HG03066 (cell line): ENCODE data around the gene SLITRK3.
"Not testable (repeated sequence)": the region's sequence is repeated elsewhere in the genome, so short reads cannot be mapped to it uniquely, and the experiment has no call there.

ENCODE experiments used
- ATAC-seq: cut with Tn5 transposase; IDR thresholded peaks from one replicate; pipeline ENCODE4 v1.9.1; 2021; ENCODE audit warnings: low read depth; ENCODE audit not compliant: unreplicated experiment

The SLITRK3 gene

DNA sequence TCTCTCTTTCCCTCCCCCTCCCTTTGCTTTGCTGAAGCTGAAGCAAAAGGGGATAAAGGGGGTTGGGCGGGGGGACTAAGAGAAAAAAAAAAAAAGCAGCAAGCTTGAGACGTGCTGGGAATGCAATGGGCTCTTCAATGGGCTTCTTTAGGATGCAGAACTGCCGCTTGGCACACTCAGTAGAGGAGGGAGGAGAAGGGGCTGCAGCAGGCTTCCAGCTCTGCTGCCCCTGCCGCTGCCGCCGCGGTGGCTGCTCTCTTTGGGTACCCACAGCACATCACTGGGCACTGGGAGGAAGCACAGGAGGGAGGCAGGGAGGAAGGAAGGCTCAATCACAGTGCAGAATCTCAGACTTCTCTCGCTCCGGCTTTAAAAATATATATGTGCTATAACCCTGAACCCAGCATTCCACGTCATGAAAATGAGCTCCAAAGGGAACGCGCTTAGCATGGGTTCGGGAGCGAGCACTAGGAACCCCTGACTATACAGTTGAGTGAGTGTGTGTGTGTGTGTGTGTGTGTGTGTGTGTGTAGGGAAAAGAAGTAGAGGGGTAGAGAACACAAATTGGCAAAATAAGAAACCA, 3.5 kb downstream of the SLITRK3 start:
- no peak for ATAC-seq

DNA sequence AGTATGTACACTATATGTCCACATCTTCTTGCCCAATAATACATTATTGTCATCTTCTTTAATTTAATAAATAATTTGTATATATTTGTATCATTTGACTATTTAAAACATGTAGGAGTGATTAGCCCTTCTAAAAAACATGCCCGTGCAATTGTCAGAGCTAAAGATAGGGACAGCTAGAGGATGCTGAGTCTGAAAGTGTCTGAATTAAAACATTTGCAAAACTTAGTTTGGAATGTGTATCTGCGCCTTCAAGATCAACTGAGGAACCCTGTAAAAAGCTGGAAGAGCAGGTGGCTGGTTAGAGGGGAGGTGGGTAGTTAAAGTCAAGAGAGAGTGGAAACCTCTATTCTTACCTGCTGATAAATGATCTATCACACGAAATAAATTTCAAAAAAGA, 4.7 kb downstream of the SLITRK3 start:
- ATAC-seq: no peak

DNA sequence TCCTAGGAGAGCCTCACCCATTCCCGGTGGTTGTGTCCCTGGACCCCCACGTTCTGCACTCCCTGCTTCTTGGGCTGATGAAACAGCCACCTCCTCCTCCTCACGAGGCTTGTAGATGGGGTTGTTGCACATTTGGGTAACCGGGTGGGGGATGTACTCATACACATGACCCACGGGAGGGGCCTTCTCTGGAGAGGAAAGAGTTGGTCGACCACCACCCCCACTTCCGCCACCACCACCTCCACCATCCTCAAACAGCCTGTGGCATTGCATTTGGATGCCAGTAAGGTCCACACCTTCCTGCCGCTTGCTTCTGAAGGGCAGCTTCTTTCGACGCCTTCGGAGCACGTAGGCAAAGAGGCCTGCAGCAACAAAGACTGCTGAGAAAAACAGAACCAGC, 7.7 kb downstream of the SLITRK3 start:
- ATAC-seq: no peak

DNA sequence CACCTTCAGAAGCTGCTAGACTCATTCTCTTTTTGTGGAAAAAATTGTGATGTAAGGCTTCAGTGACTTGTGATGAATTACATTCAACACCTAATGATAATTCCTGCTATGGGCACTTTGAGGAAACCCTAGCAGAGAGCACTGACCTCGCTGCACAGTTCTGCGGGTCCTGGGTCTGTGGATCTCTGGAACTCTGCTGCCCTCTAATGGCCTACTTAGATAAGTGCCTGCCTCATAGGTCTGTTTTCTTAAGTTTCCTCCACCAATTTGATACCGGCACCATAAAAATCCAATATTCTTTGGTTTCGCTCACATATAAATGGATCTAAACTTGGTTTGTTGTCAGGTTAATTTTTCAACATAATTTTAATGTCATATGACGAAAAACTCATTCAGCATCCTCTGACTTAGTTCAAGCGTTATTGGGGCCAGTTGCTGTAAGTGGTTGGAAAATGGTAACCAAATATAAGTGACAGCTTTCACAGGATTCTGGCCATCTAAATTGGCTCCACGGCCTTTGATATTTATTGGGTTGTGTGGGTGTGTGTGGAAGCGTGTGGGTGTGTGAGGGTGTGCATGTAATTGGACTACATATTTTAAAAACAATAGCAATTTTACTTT, 10.4 kb downstream of the SLITRK3 start:
- peak; percentile 97 for ATAC-seq

DNA sequence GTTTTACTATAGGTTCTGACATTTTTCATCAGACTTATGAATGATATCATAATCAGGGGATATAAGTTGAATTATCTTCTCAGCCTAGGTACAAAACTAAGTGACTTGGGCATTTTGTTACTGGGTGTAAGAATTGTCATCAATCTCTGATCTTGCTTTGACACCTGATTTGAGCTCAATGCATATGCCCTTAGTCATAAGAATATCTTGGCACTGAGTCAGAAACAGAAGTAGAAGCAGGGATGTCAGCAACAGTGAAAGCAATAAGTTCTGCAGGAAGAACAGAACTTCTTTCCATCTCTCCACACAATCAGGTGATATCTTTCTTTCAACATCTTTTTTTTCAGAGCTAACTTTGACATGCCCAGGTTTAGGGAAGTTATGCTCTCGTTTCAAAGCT, 14.6 kb downstream of the SLITRK3 start:
- no peak for ATAC-seq

DNA sequence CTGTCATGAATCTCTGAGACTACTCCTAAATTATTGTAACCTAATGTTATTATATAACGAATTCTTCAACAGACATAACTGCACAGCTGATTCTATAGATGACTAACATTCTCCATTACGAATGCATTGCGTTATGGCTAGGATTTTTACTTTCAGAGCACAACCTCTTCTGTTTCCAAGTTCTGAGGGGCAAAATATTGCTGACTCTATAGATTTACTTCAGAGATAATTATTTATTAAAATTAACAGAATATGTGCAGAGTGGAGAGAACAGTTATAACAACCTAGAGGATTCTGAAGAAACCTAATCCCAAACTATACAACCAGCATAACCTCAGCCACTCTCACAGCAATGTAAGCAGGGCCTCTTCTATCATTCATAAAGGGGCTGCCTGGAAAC, 25.9 kb downstream of the SLITRK3 start:
- no peak for ATAC-seq

DNA sequence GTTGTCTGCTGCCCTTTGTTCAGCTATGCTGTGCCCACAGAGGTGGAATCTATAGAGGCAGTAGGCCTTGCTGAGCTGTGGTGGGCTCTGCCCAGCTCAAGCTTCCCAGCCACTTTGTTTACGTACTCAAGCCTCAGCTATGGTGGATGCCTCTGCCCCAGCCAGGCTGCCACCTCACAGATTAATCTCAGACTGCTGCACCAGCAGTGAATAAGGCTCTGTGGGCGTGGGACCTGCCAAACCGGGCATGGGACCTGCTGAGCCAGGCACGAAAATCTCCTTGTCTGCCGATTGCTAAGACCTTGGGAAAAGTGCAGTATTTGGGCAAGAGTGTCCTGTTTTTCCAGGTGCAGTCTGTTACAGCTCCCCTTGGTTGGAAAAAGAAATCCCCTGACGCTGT, 26.8 kb downstream of the SLITRK3 start:
- no peak for ATAC-seq

DNA sequence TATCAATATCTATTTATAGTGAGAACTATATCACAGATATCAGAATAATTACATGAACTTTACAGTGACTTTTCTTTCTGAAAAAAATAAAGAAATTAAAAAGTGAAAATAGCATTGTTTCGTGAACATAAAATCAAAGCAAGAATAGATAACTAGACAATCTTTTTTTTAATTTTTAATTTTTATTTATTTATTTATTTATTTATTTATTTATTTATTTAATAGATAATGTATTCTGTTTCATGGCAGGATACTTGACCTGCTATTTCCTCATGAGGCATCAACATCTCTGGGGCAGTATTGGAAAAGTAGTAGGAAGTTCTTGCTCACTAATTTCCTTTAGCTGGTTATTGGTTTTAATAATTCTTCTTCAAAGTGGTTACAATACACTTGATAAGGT, 33.3 kb downstream of the SLITRK3 start:
- no peak for ATAC-seq

DNA sequence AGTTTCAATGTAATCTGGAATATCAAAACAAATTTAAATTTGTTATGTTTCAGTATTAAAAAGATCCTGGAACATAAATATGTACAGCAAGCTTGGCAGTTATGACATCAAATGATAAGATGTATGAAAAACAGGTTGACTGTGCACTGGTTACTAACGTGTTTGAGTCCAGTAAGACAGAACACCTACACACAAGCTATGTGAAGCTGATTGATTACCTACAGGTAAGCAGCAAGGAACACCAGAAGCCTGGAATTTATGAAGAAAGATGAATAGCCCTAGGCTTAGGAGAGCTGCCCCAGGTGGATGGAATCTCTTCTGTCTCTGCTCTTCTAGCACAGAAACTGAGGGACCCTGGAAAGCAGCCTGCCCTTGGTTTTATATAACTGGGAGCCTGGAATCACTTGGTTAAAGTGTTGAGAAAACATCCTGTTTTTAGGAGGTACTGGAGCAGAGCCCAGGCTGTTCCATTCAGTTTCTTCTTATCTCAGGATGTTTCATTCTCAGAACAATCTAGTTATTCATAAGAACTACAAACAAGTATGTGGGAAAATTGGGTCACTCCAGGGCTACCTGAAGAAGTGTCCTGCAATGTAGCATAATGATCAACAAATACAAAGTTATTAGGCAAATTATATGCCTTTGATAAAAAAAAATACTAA, 36.3 kb downstream of the SLITRK3 start:
- no peak for ATAC-seq

DNA sequence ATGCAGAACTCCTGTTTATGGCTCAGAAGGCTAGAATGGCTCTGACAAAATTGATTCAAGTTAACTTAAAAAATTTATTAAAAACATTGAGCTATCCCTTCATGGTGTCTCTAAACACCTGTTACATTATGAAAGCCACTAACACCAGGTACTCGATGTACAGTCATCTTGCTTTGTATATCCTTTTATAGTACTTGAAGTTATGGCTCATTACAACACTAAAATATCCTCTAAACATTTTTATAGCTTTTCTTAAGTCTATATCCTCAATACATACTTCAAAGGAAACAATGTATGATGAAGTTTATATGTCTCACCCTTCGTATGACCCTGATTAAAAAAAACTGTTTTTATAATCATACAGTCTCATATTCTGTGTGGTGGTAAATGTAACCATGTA, 38.2 kb downstream of the SLITRK3 start:
- no peak for ATAC-seq

DNA sequence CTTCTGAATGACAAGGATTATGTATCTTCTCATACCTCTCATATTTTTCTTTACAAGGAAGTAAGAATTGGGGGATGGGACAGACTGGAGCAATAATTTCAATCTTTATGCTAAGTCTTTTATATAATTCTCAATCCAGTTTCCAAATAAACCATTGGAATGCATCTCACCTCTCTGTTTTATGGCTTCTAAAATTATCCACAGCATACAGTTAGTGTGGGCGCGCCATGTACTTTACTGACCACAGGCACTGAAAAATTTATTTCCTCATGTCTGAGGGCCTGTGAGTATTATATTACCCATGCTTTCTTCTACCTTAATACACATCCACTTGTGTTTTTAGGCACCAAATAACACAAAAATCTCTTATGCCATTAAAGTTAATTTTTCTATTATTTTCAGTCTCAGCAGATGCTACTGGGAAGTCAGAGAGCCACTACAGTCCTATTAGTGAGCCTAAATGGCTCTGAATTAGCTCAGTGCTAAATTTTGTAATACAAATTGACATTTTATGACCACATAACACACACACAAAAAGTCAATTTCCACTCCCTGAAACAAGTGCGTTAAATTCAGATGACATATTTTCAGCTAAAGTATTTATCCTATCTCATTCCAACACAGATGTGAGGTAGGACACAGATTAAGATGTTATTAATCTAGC, 39.3 kb downstream of the SLITRK3 start:
- ATAC-seq: no peak

DNA sequence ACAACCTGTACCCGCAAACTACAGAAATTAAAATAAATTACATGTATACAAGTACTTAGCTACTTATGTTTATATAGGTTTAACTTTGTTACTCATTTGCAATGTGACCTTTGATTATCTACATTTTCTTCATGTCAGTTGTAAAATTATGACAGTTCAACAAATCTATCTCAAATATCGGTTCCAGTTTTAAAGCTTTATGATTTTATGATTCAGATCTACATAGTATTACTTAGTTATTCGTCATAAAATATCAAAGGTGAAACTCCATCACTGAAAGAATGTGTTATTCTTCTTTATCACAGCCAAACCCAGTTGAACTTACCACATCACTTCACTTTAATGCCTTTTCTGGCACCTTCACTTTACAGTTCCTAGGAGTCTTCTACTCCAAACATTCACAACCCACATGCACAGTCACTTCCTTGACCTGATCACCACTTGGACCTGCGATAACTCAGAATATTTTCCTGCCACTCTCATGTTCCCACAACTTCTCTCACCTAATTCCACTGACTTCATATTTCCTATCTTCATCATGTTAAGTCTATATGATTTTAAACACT, 47.2 kb downstream of the SLITRK3 start:
- no peak for ATAC-seq

DNA sequence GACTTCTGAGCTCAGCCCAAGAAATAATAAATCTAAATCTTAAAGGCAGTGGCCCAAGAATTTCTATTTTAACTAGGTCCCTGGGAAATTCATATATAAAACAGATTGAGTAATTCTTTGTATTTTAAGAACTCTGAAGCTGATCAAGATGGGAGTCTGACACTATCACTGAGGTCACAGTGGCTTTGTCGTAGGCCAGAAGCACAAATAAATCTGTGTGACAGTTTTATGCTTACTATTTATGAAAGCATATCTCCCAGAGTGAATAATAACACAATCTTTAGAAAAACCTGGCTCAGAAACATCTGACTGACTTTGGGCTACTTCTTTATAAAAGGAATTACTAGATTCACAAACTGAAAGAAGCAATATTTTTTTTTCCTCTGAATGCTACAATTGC, 51.9 kb downstream of the SLITRK3 start:
- ATAC-seq: no peak

DNA sequence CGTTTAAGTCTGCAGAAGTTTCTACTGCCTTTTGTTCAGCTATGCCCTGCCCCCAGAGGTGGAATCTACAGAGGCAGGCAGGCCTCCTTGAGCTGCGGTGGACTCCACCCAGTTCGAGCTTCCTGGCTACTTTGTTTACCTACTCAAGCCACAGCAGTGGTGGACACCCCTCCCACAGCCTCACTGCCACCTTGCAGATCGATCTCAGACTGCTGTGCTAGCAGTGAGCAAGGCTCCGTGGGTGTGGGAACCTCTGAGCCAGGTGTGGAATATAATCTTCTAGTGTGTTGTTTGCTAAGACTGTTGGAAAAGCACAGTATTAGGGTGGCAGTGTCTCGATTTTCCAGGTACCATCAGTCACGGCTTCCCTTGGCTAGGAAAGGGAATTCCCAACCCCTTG, 56.3 kb downstream of the SLITRK3 start:
- not testable (repeated sequence) for ATAC-seq
